ENCODE measurements around the gene AP1G1.
"Not testable (repeated sequence)": the region's sequence is repeated elsewhere in the genome, so short reads cannot be mapped to it uniquely, and the experiment has no call there.

AP1G1 gene

GRCh38 chr16:71790329-71790728 is 18.3 kb downstream of the AP1G1 start:
- not testable (repeated sequence) for H3K9me3 Mint-ChIP-seq; H3K27me3 Mint-ChIP-seq (ENCODE audit: low read depth); DNase-seq (ENCODE audit: low spot score)
- peak overlapping the region; percentile 47 for H3K4me3 Mint-ChIP-seq
- peaks cover 23% of the 10 kb centered on the region for H3K4me1 Mint-ChIP-seq (ENCODE audit: low read depth)
- peaks cover 24% of the 10 kb centered on the region for H3K36me3 Mint-ChIP-seq (ENCODE audit: low read depth)
- H3K27ac Mint-ChIP-seq = peak overlapping the region; percentile 64

DNA sequence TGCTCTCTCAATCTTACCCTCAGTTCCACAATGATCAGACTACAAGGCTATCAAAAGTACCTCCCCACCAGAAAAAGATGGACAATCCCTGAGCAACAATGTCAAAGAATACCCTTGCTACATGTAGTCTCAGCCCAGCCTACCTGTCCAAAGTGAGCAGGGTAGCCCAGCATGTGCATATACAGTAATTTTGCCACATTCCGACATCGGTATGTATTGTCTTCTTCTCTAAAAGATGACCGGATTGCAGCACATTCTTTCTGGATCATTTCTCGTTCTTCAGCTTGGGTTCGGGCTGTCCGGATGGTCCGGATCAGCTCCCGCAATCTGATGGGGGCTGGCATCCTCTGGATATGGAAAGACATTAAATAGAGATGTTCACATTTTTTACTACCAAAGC is 19.5 kb downstream of the AP1G1 start:
- Mint-ChIP-seq H3K27me3 (ENCODE audit: low read depth) (no peaks in the 10 kb centered on the region), H3K4me3 (no peak overlapping the region), H3K27ac (no peak overlapping the region), H3K9me3 (no peaks in the 10 kb centered on the region), H3K4me1 (ENCODE audit: low read depth) (peaks cover 18% of the 10 kb centered on the region), H3K36me3 (ENCODE audit: low read depth) (peaks cover 24% of the 10 kb centered on the region)
- DNase-seq (ENCODE audit: low spot score) = no peak

DNA sequence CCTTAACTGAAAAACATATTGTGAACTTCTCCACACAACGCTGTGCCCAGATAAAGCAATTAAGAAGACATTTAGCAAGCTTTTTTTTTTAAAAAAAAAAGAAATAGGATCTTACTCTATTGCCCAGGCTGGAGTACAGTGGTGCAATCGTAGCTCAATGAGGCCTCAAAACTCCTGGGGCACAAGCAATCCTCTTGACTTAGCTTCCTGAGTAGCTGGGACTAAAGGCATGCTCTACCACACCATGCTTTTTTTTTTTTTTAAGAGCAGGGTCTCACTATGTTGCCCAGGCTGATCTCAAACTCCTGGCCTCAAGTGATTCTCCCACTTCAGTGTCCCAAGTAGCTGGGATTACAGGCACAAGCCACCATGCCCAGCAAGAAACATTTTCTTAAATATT is 20.1 kb downstream of the AP1G1 start:
- Mint-ChIP-seq H3K9me3 (no peaks in the 10 kb centered on the region), H3K4me3 (no peak overlapping the region), H3K27me3 (ENCODE audit: low read depth) (no peaks in the 10 kb centered on the region), H3K4me1 (ENCODE audit: low read depth) (peaks cover 18% of the 10 kb centered on the region), H3K36me3 (ENCODE audit: low read depth) (peaks cover 25% of the 10 kb centered on the region), H3K27ac (no peak overlapping the region)
- no peak for DNase-seq (ENCODE audit: low spot score)

- peaks cover 25% of the 10 kb centered on the region for H3K36me3 Mint-ChIP-seq (ENCODE audit: low read depth)
- not testable (repeated sequence) for H3K27ac Mint-ChIP-seq; H3K27me3 Mint-ChIP-seq (ENCODE audit: low read depth); H3K4me1 Mint-ChIP-seq (ENCODE audit: low read depth); DNase-seq (ENCODE audit: low spot score); H3K9me3 Mint-ChIP-seq; H3K4me3 Mint-ChIP-seq
Observed at GRCh38 chr16:71785143-71785542, 23.5 kb downstream of the AP1G1 start.

- Mint-ChIP-seq H3K4me3 (no peak overlapping the region), H3K4me1 (ENCODE audit: low read depth) (peaks cover 3% of the 10 kb centered on the region), H3K9me3 (no peaks in the 10 kb centered on the region), H3K36me3 (ENCODE audit: low read depth) (peaks cover 21% of the 10 kb centered on the region), H3K27me3 (ENCODE audit: low read depth) (no peaks in the 10 kb centered on the region), H3K27ac (no peak overlapping the region)
- DNase-seq (ENCODE audit: low spot score) = no peak
Observed at GRCh38 chr16:71784093-71784492, 24.5 kb downstream of the AP1G1 start.

- Mint-ChIP-seq H3K27ac (no peak overlapping the region), H3K4me3 (no peak overlapping the region), H3K9me3 (no peaks in the 10 kb centered on the region), H3K36me3 (ENCODE audit: low read depth) (peaks cover 14% of the 10 kb centered on the region), H3K27me3 (ENCODE audit: low read depth) (no peaks in the 10 kb centered on the region), H3K4me1 (ENCODE audit: low read depth) (peaks cover 5% of the 10 kb centered on the region)
- no peak for DNase-seq (ENCODE audit: low spot score)
Observed at GRCh38 chr16:71781741-71782140, 26.9 kb downstream of the AP1G1 start.

DNA sequence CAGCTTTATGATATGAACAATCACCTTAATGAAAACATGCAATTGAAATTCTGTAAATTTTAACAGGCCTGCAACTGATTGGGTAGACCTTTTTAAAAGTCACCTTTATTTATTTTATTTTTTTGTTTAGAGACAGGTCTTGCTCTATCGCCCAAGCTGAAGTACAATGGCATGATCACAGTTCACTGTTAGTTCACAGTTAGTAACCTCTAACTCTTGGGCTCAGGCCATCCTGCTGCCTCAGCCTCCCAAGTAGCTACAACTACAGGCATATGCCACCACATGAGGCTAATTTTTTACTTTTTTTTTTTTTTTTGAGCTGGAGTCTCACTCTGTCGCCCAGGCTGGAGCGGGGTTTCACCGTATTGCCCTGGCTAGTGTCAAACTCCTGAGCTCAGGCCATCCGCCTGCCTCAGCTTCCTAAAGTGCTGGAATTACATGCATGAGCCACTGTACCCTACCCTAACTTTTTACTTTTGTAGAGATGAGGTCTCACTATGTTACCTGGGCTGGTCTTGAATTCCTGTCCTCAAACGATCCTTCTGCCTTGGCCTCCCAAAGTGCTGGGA is 28.0 kb downstream of the AP1G1 start:
- no peaks in the 10 kb centered on the region for H3K9me3 Mint-ChIP-seq
- H3K27me3 Mint-ChIP-seq (ENCODE audit: low read depth) = no peaks in the 10 kb centered on the region
- peaks cover 14% of the 10 kb centered on the region for H3K4me1 Mint-ChIP-seq (ENCODE audit: low read depth)
- H3K36me3 Mint-ChIP-seq (ENCODE audit: low read depth) = peaks cover 24% of the 10 kb centered on the region
- no peak for DNase-seq (ENCODE audit: low spot score)
- H3K4me3 Mint-ChIP-seq = no peak overlapping the region
- no peak overlapping the region for H3K27ac Mint-ChIP-seq

DNA sequence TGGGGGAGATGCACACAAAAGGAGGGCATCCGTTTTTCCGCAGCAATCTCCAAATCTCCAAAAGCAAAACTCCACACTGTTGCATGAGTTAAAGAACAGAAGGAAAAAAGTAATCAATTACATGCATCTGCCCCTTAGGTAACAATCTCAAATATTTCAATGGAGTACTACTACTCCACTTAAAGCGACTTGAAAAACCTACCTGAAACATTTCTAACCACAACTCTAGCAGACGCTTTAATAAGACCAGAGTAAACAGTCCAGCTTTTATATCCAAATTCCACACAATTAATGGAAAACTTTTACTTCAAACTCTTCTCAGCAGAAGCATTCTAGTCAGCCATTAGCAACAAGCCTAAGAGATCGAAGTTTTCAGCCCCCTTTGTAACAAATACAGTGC is 29.9 kb downstream of the AP1G1 start:
- Mint-ChIP-seq H3K27ac (peak overlapping the region; percentile 43), H3K36me3 (ENCODE audit: low read depth) (peaks cover 31% of the 10 kb centered on the region), H3K27me3 (ENCODE audit: low read depth) (no peaks in the 10 kb centered on the region), H3K4me3 (no peak overlapping the region), H3K9me3 (no peaks in the 10 kb centered on the region), H3K4me1 (ENCODE audit: low read depth) (peaks cover 16% of the 10 kb centered on the region)
- DNase-seq (ENCODE audit: low spot score) = no peak

DNA sequence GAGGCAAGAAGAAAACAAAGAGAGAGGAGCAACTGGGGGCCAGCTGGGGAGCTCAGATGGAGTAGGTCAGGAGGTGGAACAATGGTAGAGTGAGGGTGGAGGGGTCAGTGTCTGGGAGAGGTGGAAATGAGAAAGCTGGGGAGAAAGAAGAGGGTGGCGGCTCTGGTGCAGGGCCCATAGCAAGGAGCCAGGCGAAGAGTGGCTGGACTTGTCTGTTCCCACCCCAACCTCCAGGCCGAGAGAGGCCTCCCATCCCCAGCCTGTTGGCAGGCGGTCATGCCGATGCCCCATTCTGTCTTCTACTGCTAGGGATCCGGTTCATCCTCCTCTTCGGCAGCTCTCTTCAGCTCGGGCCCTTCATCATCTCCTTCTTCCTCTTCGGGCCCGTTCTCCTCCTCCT is 31.3 kb downstream of the AP1G1 start:
- Mint-ChIP-seq H3K27ac (peak overlapping the region; percentile 49), H3K9me3 (no peaks in the 10 kb centered on the region), H3K4me3 (no peak overlapping the region), H3K27me3 (ENCODE audit: low read depth) (no peaks in the 10 kb centered on the region), H3K4me1 (ENCODE audit: low read depth) (peaks cover 18% of the 10 kb centered on the region), H3K36me3 (ENCODE audit: low read depth) (peaks cover 36% of the 10 kb centered on the region)
- DNase-seq (ENCODE audit: low spot score) = no peak

DNA sequence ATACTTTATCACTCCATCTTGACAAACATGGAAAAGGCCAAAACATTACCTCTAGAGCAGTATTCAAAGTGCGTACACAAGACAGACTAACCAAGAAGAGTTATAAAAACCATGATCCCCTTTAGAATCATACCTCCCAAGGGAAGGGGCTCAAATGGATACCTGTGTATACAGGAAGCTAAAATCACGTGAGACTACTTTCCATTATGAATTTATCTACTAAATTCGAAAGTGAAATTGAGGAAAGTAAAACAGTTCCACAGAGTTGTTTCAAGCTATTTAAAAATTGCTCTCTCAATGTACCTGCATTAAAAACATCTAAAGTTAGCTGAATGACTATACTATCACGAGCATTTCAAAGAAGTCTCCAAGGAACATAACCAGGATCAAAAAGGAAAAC is 32.7 kb downstream of the AP1G1 start:
- H3K9me3 Mint-ChIP-seq = no peaks in the 10 kb centered on the region

GRCh38 chr16:71771571-71771970 is 37.1 kb downstream of the AP1G1 start:
- Mint-ChIP-seq H3K4me3 (no peak overlapping the region), H3K27me3 (ENCODE audit: low read depth) (no peaks in the 10 kb centered on the region), H3K4me1 (ENCODE audit: low read depth) (peaks cover 23% of the 10 kb centered on the region), H3K9me3 (no peaks in the 10 kb centered on the region), H3K36me3 (ENCODE audit: low read depth) (peaks cover 54% of the 10 kb centered on the region), H3K27ac (no peak overlapping the region)
- DNase-seq (ENCODE audit: low spot score) = no peak

More for the DNA sequence above, 32.7 kb downstream of the AP1G1 start:
- Mint-ChIP-seq H3K27me3 (ENCODE audit: low read depth) (no peaks in the 10 kb centered on the region), H3K36me3 (ENCODE audit: low read depth) (peaks cover 33% of the 10 kb centered on the region), H3K4me1 (ENCODE audit: low read depth) (peaks cover 16% of the 10 kb centered on the region), H3K4me3 (no peak overlapping the region), H3K27ac (peak overlapping the region; percentile 77)
- no peak for DNase-seq (ENCODE audit: low spot score)

GRCh38 chr16:71769222-71769621 is 39.4 kb downstream of the AP1G1 start:
- Mint-ChIP-seq H3K27me3 (ENCODE audit: low read depth) (no peaks in the 10 kb centered on the region), H3K9me3 (no peaks in the 10 kb centered on the region), H3K4me1 (ENCODE audit: low read depth) (peaks cover 14% of the 10 kb centered on the region), H3K36me3 (ENCODE audit: low read depth) (peaks cover 49% of the 10 kb centered on the region), H3K4me3 (no peak overlapping the region), H3K27ac (no peak overlapping the region)
- no peak for DNase-seq (ENCODE audit: low spot score)

DNA sequence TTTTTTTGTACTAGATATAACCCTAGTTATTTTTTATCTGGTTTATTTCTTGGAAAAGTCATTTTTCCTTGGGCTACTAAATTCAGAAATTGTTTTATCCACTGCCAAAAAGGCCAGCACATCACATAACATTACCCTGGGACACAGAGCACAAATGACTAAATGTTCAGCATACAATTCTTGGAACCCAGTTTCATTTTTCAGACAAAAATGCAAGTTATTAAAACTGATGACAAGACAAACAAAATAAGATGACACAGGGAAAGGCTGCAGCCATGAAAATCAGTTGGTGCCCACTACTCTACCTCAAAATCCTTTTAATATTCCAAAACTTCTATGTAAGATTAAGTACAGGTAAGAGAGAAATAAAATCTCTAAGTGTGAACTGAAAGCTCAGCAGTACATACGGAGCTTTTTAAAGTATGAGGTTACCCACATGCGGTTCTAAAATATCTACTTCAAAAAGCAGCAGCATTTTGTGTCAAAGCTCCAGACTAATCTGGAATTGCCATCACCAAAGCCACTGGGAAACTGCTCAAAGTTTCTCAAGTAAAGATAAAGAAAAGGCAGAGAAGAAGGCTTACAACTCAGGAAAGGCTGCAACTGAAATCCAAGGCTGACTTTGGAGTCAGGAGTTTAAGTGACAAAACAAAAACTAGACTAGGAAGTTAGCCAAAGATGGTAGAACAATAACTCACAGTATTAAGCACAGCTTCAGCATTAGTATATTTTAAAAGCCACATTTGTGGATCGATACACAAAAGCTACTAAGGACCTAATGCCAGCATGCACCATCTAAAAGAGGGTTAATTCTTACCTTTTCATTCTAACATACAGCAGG is 41.4 kb downstream of the AP1G1 start:
- H3K4me1 Mint-ChIP-seq (ENCODE audit: low read depth) = peaks cover 12% of the 10 kb centered on the region
- DNase-seq (ENCODE audit: low spot score) = no peak
- no peak overlapping the region for H3K27ac Mint-ChIP-seq
- H3K27me3 Mint-ChIP-seq (ENCODE audit: low read depth) = no peaks in the 10 kb centered on the region
- no peaks in the 10 kb centered on the region for H3K9me3 Mint-ChIP-seq
- peaks cover 54% of the 10 kb centered on the region for H3K36me3 Mint-ChIP-seq (ENCODE audit: low read depth)
- peak overlapping the region; percentile 25 for H3K4me3 Mint-ChIP-seq

DNA sequence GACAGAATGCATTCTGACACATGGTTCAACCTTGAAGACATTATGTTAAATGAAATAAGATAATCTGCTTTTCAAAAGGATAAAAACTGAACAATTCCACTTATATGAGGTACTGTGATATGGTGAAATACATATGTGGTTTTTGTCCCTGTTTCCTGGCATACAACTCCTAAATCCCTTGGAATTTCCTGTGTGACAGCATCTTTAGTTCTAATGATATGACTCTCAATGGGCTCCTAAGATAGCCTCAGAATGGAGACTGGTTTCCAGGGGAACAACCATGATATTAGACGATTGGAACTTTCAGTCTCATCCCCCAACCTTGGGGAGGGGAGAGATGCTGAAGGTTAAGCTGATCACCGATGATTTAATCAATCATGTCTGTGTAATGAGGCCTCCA is 46.4 kb downstream of the AP1G1 start:
- DNase-seq (ENCODE audit: low spot score) = no peak
- Mint-ChIP-seq H3K4me1 (ENCODE audit: low read depth) (peaks cover 6% of the 10 kb centered on the region), H3K27ac (no peak overlapping the region), H3K27me3 (ENCODE audit: low read depth) (no peaks in the 10 kb centered on the region), H3K36me3 (ENCODE audit: low read depth) (peaks cover 51% of the 10 kb centered on the region), H3K9me3 (no peaks in the 10 kb centered on the region), H3K4me3 (no peak overlapping the region)
